ENCODE results near the gene ZNHIT3.
"Not testable (repeated sequence)": the region's sequence is repeated elsewhere in the genome, so short reads cannot be mapped to it uniquely, and the experiment has no call there.

Gene ZNHIT3

GRCh38 chr17:36484021-36484420 lies 2.5 kb upstream of the ZNHIT3 start:
- not testable (repeated sequence) for DNase-seq (ENCODE audit: low spot score)

GRCh38 chr17:36485027-36485426 lies 1.5 kb upstream of the ZNHIT3 start:
- no peak for DNase-seq (ENCODE audit: low spot score)

- DNase-seq (ENCODE audit: low spot score) = no peak
Observed at GRCh38 chr17:36485805-36486203, 677 bp upstream of the ZNHIT3 start.

GRCh38 chr17:36493956-36494355 lies 7.5 kb downstream of the ZNHIT3 start:
- no peak for DNase-seq (ENCODE audit: low spot score)

GRCh38 chr17:36494674-36495073 lies 8.2 kb downstream of the ZNHIT3 start:
- DNase-seq (ENCODE audit: low spot score) = no peak

GRCh38 chr17:36495076-36495578 lies 8.6 kb downstream of the ZNHIT3 start:
- DNase-seq (ENCODE audit: low spot score) = no peak

- no peak for DNase-seq (ENCODE audit: low spot score)
Observed at GRCh38 chr17:36496018-36496789, 9.7 kb downstream of the ZNHIT3 start.

GRCh38 chr17:36498155-36498554 lies 11.7 kb downstream of the ZNHIT3 start:
- no peak for DNase-seq (ENCODE audit: low spot score)

- DNase-seq (ENCODE audit: low spot score) = no peak
Observed at GRCh38 chr17:36498560-36499300, 12.2 kb downstream of the ZNHIT3 start.

GRCh38 chr17:36500745-36501225 lies 14.3 kb downstream of the ZNHIT3 start:
- DNase-seq (ENCODE audit: low spot score) = peak; percentile 76

- DNase-seq (ENCODE audit: low spot score) = no peak
Observed at GRCh38 chr17:36501351-36501750, 14.9 kb downstream of the ZNHIT3 start.

- no peak for DNase-seq (ENCODE audit: low spot score)
Observed at GRCh38 chr17:36501963-36502362, 15.5 kb downstream of the ZNHIT3 start.

- DNase-seq (ENCODE audit: low spot score) = no peak
Observed at GRCh38 chr17:36503456-36504155, 17.1 kb downstream of the ZNHIT3 start.

GRCh38 chr17:36504156-36504545 lies 17.7 kb downstream of the ZNHIT3 start:
- no peak for DNase-seq (ENCODE audit: low spot score)

- no peak for DNase-seq (ENCODE audit: low spot score)
Observed at GRCh38 chr17:36505171-36505570, 18.7 kb downstream of the ZNHIT3 start.

- no peak for DNase-seq (ENCODE audit: low spot score)
Observed at GRCh38 chr17:36506249-36506826, 19.9 kb downstream of the ZNHIT3 start.

GRCh38 chr17:36506831-36507230 lies 20.4 kb downstream of the ZNHIT3 start:
- no peak for DNase-seq (ENCODE audit: low spot score)

- no peak for DNase-seq (ENCODE audit: low spot score)
Observed at GRCh38 chr17:36507266-36507665, 20.8 kb downstream of the ZNHIT3 start.

- DNase-seq (ENCODE audit: low spot score) = not testable (repeated sequence)
Observed at GRCh38 chr17:36508439-36508838, 22.0 kb downstream of the ZNHIT3 start.

GRCh38 chr17:36509272-36509985 lies 22.9 kb downstream of the ZNHIT3 start:
- DNase-seq (ENCODE audit: low spot score) = no peak

GRCh38 chr17:36510636-36511035 lies 24.2 kb downstream of the ZNHIT3 start:
- no peak for DNase-seq (ENCODE audit: low spot score)
